CD4-positive, CD25-positive, alpha-beta regulatory T cell (primary cell): ENCODE data around the gene RNF223. TPM values are rescaled to one million over a fixed set of nuclear protein-coding genes. Genes with fewer than 3 reads are reported as not detected.
"Not testable (repeated sequence)": the region's sequence is repeated elsewhere in the genome, so short reads cannot be mapped to it uniquely, and the experiment has no call there.

ENCODE experiments used
- ATAC-seq, 2 donors: fragments of 150-1000 bp; cut with Tn5 transposase; one replicate each; pipeline ENCODE4 v1.10.0; 2021; ENCODE audit warnings: low read depth in 2 of 2, moderate number of reproducible peaks in 2 of 2, moderate library complexity in 1 of 2
- DNase-seq, 3 donors: peaks; one replicate each; pipeline versions ENCODE4 v3.0.0 to v3.0.0-alpha.2; 2012 to 2022; ENCODE audit warnings: mixed read lengths in 1 of 3
- H3K27ac ChIP-seq: one replicate; pipeline ENCODE4 v1.7.0; 2013; ENCODE audit warnings: mild to moderate bottlenecking, low read length; ENCODE audit not compliant: insufficient read depth, poor library complexity, severe bottlenecking
- H3K27me3 ChIP-seq: one replicate; pipeline ENCODE4 v1.7.0; 2013; ENCODE audit warnings: low read length; ENCODE audit not compliant: control insufficient read depth, insufficient read depth
- H3K36me3 ChIP-seq: one replicate; pipeline ENCODE4 v1.7.0; 2013; ENCODE audit warnings: mild to moderate bottlenecking, low read length, moderate library complexity; ENCODE audit not compliant: control insufficient read depth, insufficient read depth
- H3K4me1 ChIP-seq: 2 replicates; pipeline ENCODE4 v1.7.0; 2013; ENCODE audit warnings: mild to moderate bottlenecking, low read length; ENCODE audit not compliant: insufficient read depth, control insufficient read depth, poor library complexity, severe bottlenecking
- H3K4me3 ChIP-seq: one replicate; pipeline ENCODE4 v1.7.0; 2013; ENCODE audit warnings: low read depth, mild to moderate bottlenecking, low read length, moderate library complexity
- H3K9me3 ChIP-seq, 2 experiments: 1 replicate in 1 of 2; 2 replicates in 1 of 2; pipeline ENCODE4 v1.7.0; 2013; ENCODE audit warnings: low read length in 2 of 2, mild to moderate bottlenecking in 1 of 2, moderate library complexity in 1 of 2; ENCODE audit not compliant: control insufficient read depth in 2 of 2
- H3K27ac Mint-ChIP-seq, 3 donors: one replicate each; pipeline ENCODE4 v1.8.0; 2020 to 2022; ENCODE audit warnings: mild to moderate bottlenecking in 3 of 3, mixed read lengths in 3 of 3, moderate library complexity in 2 of 3
- H3K27me3 Mint-ChIP-seq: one replicate; pipeline ENCODE4 v1.8.0; 2022; ENCODE audit warnings: mild to moderate bottlenecking, mixed read lengths
- H3K36me3 Mint-ChIP-seq: one replicate; pipeline ENCODE4 v1.8.0; 2020; ENCODE audit warnings: mixed read lengths
- H3K4me1 Mint-ChIP-seq, 4 donors: one replicate each; pipeline ENCODE4 v1.8.0; 2020 to 2022; ENCODE audit warnings: mixed read lengths in 4 of 4, mild to moderate bottlenecking in 1 of 4
- H3K4me3 Mint-ChIP-seq, 4 donors: one replicate each; pipeline ENCODE4 v1.8.0; 2020 to 2022; ENCODE audit warnings: mild to moderate bottlenecking in 4 of 4, mixed read lengths in 4 of 4, moderate library complexity in 3 of 4
- H3K9me3 Mint-ChIP-seq, 7 donors: one replicate each; pipeline ENCODE4 v1.8.0; 2020 to 2022; ENCODE audit warnings: mixed read lengths in 7 of 7, mild to moderate bottlenecking in 3 of 7, moderate library complexity in 2 of 7
- polyA plus RNA-seq, 4 donors: library from polyadenylated mRNA; unstranded; fragments of 300-500 nt; fragmentation: Illumina TruSeq; gene quantifications; one replicate each; pipeline ENCODE4 v1.2.3, GENCODE V29; 2021
- total RNA-seq: library from RNA; stranded (reverse); gene quantifications from one replicate; pipeline ENCODE4 v1.2.3, GENCODE V29; 2022

RNF223 gene
- total and polyA plus RNA-seq, 5 donors from 2014 or later = not detected

DNA sequence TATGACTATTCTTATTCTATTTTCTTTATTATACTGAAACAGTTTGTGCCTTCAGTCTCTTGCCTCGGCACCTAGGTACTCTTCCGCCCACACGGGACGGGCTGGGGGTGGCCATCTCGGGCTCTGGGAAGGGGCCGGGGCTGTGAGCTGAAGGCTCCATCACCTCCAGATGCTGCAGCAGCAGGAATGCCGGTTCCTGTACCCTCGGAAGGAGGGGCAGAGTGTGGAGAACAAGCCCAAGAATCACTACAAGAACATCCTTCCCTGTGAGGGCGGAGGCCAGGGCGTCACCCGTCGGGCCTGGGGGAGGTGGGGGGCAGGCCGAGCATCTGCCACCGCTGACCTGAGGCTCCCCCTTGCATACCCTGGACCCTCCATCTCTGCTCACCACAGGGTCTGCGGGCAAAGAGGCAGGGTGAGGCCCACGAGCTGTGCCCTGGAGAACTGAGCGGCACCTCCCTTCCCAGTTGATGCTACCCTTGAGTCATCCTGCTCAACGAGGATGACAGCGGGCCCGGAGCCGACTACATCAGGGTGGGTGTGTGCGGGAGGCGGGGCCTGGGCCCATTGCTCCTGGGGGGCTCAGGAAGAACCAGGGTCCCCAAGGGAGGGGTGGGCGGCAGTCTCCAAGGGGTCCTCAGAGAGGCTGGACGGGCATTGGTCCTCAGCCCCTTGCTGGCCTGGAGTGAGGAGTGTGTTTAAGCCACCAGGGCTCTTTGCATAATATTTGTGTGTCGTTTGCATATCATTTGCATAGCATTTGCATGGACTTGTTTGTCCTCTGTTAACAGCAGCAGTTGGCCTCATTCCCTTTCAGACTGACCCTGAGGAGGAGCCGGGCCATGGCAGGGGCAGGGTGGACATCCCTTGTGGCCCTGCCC, 7.5 kb downstream of the RNF223 start:
- Histone ChIP-seq H3K36me3 (no peaks in the 10 kb centered on the region), H3K4me3 (no peak overlapping the region), H3K27me3 (no peaks in the 10 kb centered on the region), H3K9me3 (no peaks in the 10 kb centered on the region), H3K4me1 (peaks cover 34% of the 10 kb centered on the region), H3K27ac (no peak overlapping the region)
- peak overlapping the region in 2 of 4 donors; percentile 53 to 57 for H3K4me3 Mint-ChIP-seq
- no peak for ATAC-seq
- no peaks in the 10 kb centered on the region for H3K36me3 Mint-ChIP-seq
- H3K27me3 Mint-ChIP-seq = peaks cover 7% of the 10 kb centered on the region
- H3K9me3 Mint-ChIP-seq = no peaks in the 10 kb centered on the region
- H3K4me1 Mint-ChIP-seq = peaks cover 0 to 14% (median 2%) of the 10 kb centered on the region in 4 donors
- DNase-seq = no peak
- H3K27ac Mint-ChIP-seq = no peak overlapping the region

DNA sequence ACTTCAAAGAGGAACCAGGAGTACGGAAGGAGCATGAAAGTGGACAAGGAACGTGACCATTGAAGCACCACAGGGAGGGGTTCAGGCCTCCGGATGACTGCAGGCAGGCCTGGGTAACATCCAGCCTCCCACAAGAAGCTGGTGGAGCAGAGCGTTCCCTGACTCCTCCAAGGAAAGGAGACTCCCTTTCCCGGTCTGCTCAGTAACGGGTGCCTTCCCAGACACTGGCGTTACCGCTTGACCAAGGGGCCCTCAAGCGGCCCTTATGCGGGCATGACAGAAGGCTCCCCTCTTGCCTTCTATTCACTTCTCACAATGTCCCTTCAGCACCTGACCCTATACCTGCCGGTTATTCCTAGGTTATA, 8.2 kb downstream of the RNF223 start:
- H3K36me3 Mint-ChIP-seq, H3K36me3 ChIP-seq, H3K27ac ChIP-seq, DNase-seq, H3K9me3 ChIP-seq, H3K27me3 ChIP-seq, H3K4me3 ChIP-seq, H3K9me3 Mint-ChIP-seq, ATAC-seq: not testable (repeated sequence)
- H3K4me1 ChIP-seq = peaks cover 34% of the 10 kb centered on the region
- Mint-ChIP-seq H3K4me3 (peak overlapping the region in 1 of 4 donors; percentile 6), H3K27ac (peak overlapping the region in 2 of 3 donors; percentile 18 to 82), H3K4me1 (peaks cover 0 to 14% (median 2%) of the 10 kb centered on the region in 4 donors), H3K27me3 (peaks cover 11% of the 10 kb centered on the region)

DNA sequence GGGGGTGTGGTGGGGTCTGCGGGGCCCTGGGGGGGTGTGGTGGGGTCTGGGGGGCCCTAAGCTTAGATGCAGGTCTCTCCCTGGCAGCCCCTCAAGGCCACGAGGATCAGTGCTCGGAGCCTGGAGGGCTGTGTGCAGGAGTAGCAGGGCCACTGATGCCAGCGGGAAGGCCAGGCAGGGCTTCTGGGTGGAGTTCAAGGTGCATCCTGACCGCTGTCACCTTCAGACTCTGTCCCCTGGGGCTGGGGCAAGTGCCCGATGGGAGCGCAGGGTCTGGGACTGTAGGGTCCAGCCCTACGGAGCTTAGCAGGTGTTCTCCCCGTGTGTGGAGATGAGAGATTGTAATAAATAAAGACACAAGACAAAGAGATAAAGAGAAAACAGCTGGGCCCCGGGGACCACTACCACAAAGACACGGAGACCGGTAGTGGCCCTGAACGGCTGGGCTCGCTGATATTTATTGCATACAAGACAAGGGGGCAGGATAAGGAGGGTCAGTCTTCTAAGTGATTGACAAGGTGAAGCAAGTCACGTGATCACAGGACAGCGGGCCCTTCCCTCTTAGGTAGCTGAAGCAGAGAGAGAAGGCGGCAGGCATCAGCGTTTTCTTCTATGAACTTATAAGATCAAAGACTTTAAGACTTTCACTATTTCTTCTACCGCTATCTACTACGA, 8.7 kb downstream of the RNF223 start:
- Histone ChIP-seq H3K27ac (no peak overlapping the region), H3K36me3 (no peaks in the 10 kb centered on the region), H3K9me3 (no peaks in the 10 kb centered on the region), H3K4me1 (peaks cover 34% of the 10 kb centered on the region), H3K27me3 (no peaks in the 10 kb centered on the region), H3K4me3 (no peak overlapping the region)
- no peaks in the 10 kb centered on the region for H3K36me3 Mint-ChIP-seq
- ATAC-seq (no peak), DNase-seq (peak in 1 of 3 donors; percentile 42)
- H3K9me3 Mint-ChIP-seq = no peaks in the 10 kb centered on the region
- H3K4me1 Mint-ChIP-seq = peaks cover 0 to 14% (median 2%) of the 10 kb centered on the region in 4 donors
- H3K4me3 Mint-ChIP-seq = peak overlapping the region in 3 of 4 donors; percentile 0 to 24 (median 6)
- H3K27ac Mint-ChIP-seq = peak overlapping the region in 2 of 3 donors; percentile 18 to 82
- H3K27me3 Mint-ChIP-seq = peaks cover 11% of the 10 kb centered on the region

DNA sequence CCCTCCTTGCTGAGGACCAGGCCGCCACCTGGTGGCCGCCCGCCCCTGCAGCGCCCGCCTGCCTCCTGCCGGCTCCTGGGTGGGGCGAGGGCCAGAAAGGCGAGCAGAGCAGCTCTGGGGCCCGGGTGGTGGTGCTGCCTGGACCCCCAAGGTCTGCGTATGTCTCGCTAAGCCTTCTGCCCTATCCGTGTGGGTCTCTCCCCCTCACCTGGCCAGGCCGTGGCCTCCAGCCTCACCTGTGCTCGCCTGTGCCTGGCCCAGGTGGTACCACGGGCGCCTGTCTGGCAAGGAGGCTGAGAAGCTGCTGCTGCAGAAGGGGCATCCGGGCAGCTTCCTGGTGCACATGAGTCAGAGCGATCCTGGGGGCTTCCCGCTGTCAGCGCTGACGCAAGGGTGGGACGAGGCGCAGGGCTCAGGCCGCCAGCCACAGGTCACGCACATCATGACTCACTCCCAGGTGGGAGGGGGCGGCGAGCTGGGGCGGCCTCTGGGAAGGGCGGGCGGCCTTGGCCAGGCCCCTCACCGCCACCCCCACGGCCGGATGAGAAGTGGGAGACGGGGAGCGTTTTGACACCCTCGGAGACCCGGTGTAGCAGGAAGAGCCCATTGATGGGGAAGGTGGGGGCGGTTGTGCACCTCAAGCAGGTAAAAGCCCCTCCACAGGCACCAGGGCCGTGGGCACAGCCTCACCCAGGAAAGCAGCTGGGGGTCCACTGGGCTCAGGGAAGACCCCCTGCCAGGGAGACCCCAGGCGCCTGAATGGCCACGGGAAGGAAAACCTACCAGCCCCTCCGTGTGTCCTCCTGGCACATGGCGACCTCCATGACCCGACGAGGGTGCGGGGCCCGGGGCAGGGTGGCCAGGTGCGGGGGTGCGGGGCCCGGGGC, 9.9 kb downstream of the RNF223 start:
- Histone ChIP-seq H3K27me3 (no peaks in the 10 kb centered on the region), H3K9me3 (no peaks in the 10 kb centered on the region), H3K36me3 (no peaks in the 10 kb centered on the region), H3K4me3 (no peak overlapping the region), H3K27ac (no peak overlapping the region), H3K4me1 (peaks cover 38% of the 10 kb centered on the region)
- Mint-ChIP-seq H3K27me3 (peaks cover 16% of the 10 kb centered on the region), H3K27ac (peak overlapping the region in 1 of 3 donors; percentile 63), H3K36me3 (no peaks in the 10 kb centered on the region), H3K9me3 (no peaks in the 10 kb centered on the region), H3K4me3 (peak overlapping the region in 1 of 4 donors; percentile 15), H3K4me1 (peaks cover 0 to 17% (median 2%) of the 10 kb centered on the region in 4 donors)
- peak; percentile 62 to 65 for ATAC-seq
- peak; percentile 74 to 76 (median 76) for DNase-seq

DNA sequence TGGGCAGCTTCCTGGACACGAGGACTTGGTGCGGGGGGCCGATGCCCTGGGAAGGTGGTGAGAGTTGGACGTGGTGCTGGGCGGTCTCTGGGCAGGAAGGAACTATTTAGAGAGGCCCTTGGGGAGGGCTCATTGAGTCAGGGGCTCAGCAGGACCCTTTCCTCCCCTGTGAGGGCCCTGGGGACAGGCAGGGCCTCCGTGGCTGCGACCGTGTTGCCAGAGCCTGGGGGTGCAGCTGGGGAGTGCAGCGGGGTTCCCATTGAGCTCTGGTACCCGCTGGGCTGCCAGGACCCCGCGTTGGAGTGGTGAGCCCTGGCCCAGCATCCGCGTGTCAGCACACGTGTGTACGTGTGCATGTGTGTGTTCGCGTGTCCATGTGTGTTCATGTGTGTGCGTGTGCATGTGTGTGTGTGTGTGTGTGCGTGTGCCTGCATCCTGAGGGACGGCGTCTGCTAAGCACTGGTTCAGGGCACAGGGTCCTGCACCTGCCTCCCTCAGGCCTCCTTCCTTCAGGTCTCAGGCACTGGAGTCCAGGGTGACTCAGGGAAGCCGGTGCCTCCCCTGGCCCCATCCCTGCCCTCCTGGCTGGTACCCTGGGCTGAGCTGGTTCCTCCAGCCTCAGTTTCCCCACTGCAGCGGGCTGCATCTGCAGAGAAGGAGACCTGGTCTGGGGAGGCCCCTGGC, 10.7 kb downstream of the RNF223 start:
- Mint-ChIP-seq H3K27ac (peak overlapping the region in 1 of 3 donors; percentile 5), H3K4me3 (peak overlapping the region in 1 of 4 donors; percentile 38), H3K9me3 (no peaks in the 10 kb centered on the region), H3K27me3 (peaks cover 17% of the 10 kb centered on the region), H3K4me1 (peaks cover 0 to 21% (median 2%) of the 10 kb centered on the region in 4 donors), H3K36me3 (no peaks in the 10 kb centered on the region)
- no peak for ATAC-seq
- Histone ChIP-seq H3K9me3 (no peaks in the 10 kb centered on the region), H3K27me3 (no peaks in the 10 kb centered on the region), H3K4me3 (no peak overlapping the region), H3K4me1 (peaks cover 41% of the 10 kb centered on the region), H3K27ac (no peak overlapping the region), H3K36me3 (no peaks in the 10 kb centered on the region)
- no peak for DNase-seq

DNA sequence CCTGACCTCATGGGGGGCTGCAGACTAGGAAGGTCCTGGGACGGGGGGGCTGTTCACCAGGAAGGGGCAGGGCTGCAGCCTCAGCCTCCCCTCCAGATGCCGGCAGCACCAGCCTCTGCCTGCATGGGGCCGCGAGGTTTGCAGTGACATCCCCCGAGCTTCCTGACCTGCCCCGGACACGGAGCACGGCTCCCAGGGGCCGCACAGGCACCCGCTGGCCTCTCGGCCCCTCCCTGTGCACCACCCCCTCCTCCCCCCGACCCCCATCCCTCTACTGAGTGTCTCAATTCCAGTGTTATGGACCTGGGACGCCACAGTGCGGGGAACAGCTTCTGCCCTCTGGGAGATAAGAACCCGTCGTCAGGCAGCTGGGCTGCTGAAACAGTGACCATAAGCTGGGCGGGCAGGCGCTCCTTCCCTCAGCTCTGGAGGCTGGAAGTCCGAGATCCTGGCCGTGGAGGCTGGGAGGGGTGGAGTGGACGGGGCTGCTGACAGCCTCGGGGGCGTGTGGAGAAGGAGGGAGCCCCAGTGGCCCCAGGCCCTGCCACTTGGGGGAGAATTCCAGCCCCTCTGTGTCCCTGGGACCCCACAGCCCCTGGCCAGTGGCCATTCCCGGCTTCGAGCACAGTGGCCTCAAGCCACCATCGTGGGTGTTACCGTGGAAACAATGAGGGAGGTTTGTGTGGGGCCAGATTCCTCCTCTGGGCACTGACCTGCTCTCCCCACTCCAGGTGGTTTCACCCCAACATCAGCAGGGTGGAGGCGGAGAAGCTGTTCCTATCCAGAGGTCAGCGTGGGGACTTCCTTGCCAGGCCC, 11.6 kb downstream of the RNF223 start:
- no peak overlapping the region for H3K4me3 Mint-ChIP-seq
- peaks cover 24% of the 10 kb centered on the region for H3K27me3 Mint-ChIP-seq
- no peaks in the 10 kb centered on the region for H3K27me3 ChIP-seq
- no peaks in the 10 kb centered on the region for H3K36me3 ChIP-seq
- peak overlapping the region in 1 of 3 donors; percentile 5 for H3K27ac Mint-ChIP-seq
- no peak overlapping the region for H3K4me3 ChIP-seq
- no peaks in the 10 kb centered on the region for H3K9me3 Mint-ChIP-seq
- peaks cover 35% of the 10 kb centered on the region for H3K4me1 ChIP-seq
- DNase-seq (no peak), ATAC-seq (no peak)
- H3K36me3 Mint-ChIP-seq = no peaks in the 10 kb centered on the region
- H3K27ac ChIP-seq = no peak overlapping the region
- no peaks in the 10 kb centered on the region for H3K9me3 ChIP-seq
- H3K4me1 Mint-ChIP-seq = peaks cover 0 to 21% (median 2%) of the 10 kb centered on the region in 4 donors
